Activated naive CD8-positive, alpha-beta T cell treated with anti-CD3 and anti-CD28 coated beads, Interleukin-2, amount 50 U/mL, for 24 hours (primary cell): Measurements from ENCODE around the gene PIP5K1C.

Experiments
- ATAC-seq: fragments of 150-1000 bp; cut with Tn5 transposase; one replicate; pipeline ENCODE4 v1.10.0; 2021
- DNase-seq: peaks from one replicate; pipeline ENCODE4 v3.0.0; 2021
- H3K27ac Mint-ChIP-seq: one replicate; pipeline ENCODE4 v1.8.0; 2021; ENCODE audit warnings: mild to moderate bottlenecking, mixed read lengths
- H3K27me3 Mint-ChIP-seq: one replicate; pipeline ENCODE4 v1.8.0; 2021; ENCODE audit warnings: mixed read lengths
- H3K36me3 Mint-ChIP-seq: one replicate; pipeline ENCODE4 v1.8.0; 2021; ENCODE audit warnings: low read depth, mixed read lengths
- H3K4me1 Mint-ChIP-seq: one replicate; pipeline ENCODE4 v1.8.0; 2021; ENCODE audit warnings: mixed read lengths
- H3K4me3 Mint-ChIP-seq: one replicate; pipeline ENCODE4 v1.8.0; 2021; ENCODE audit warnings: mild to moderate bottlenecking, moderate library complexity, mixed read lengths
- H3K9me3 Mint-ChIP-seq: one replicate; pipeline ENCODE4 v1.8.0; 2021; ENCODE audit warnings: mixed read lengths

Gene PIP5K1C

GRCh38 chr19:3725640-3726310, 25.5 kb upstream of the PIP5K1C start:
- Mint-ChIP-seq H3K27me3 (peaks cover 10% of the 10 kb centered on the region), H3K36me3 (no peaks in the 10 kb centered on the region), H3K27ac (no peak overlapping the region), H3K9me3 (no peaks in the 10 kb centered on the region), H3K4me3 (no peak overlapping the region), H3K4me1 (peaks cover 9% of the 10 kb centered on the region)
- ATAC-seq: no peak
- DNase-seq: no peak

- peaks cover 12% of the 10 kb centered on the region for H3K27me3 Mint-ChIP-seq
- no peak for DNase-seq
- peaks cover 9% of the 10 kb centered on the region for H3K4me1 Mint-ChIP-seq
These were observed 24.9 kb upstream of the PIP5K1C start for GRCh38 chr19:3725121-3725520.

GRCh38 chr19:3723883-3724282, 23.6 kb upstream of the PIP5K1C start:
- H3K27ac Mint-ChIP-seq: no peak overlapping the region
- no peak for ATAC-seq

More at GRCh38 chr19:3725121-3725520, 24.9 kb upstream of the PIP5K1C start:
- Mint-ChIP-seq H3K36me3 (no peaks in the 10 kb centered on the region), H3K4me3 (no peak overlapping the region), H3K27ac (no peak overlapping the region), H3K9me3 (no peaks in the 10 kb centered on the region)
- no peak for ATAC-seq

GRCh38 chr19:3723110-3723488, 22.8 kb upstream of the PIP5K1C start:
- Mint-ChIP-seq H3K27ac (no peak overlapping the region), H3K9me3 (no peaks in the 10 kb centered on the region), H3K4me3 (no peak overlapping the region), H3K4me1 (peaks cover 10% of the 10 kb centered on the region), H3K36me3 (no peaks in the 10 kb centered on the region), H3K27me3 (peaks cover 13% of the 10 kb centered on the region)
- no peak for DNase-seq
- no peak for ATAC-seq

More at GRCh38 chr19:3723883-3724282, 23.6 kb upstream of the PIP5K1C start:
- no peak for DNase-seq
- Mint-ChIP-seq H3K36me3 (no peaks in the 10 kb centered on the region), H3K4me1 (peaks cover 12% of the 10 kb centered on the region), H3K4me3 (no peak overlapping the region), H3K27me3 (peaks cover 13% of the 10 kb centered on the region), H3K9me3 (no peaks in the 10 kb centered on the region)

GRCh38 chr19:3722443-3723109, 22.3 kb upstream of the PIP5K1C start:
- Mint-ChIP-seq H3K4me1 (peaks cover 10% of the 10 kb centered on the region), H3K27ac (no peak overlapping the region), H3K9me3 (no peaks in the 10 kb centered on the region), H3K36me3 (no peaks in the 10 kb centered on the region), H3K4me3 (peak overlapping the region; percentile 29), H3K27me3 (peaks cover 13% of the 10 kb centered on the region)
- ATAC-seq: no peak
- DNase-seq: no peak

- Mint-ChIP-seq H3K9me3 (no peaks in the 10 kb centered on the region), H3K4me1 (peaks cover 10% of the 10 kb centered on the region), H3K4me3 (peak overlapping the region; percentile 49), H3K36me3 (no peaks in the 10 kb centered on the region), H3K27ac (no peak overlapping the region), H3K27me3 (peaks cover 13% of the 10 kb centered on the region)
- DNase-seq (no peak), ATAC-seq (no peak)
These were observed 21.7 kb upstream of the PIP5K1C start for GRCh38 chr19:3721887-3722442.

- Mint-ChIP-seq H3K4me3 (peak overlapping the region; percentile 49), H3K27ac (no peak overlapping the region), H3K4me1 (peaks cover 10% of the 10 kb centered on the region), H3K36me3 (no peaks in the 10 kb centered on the region), H3K27me3 (peaks cover 13% of the 10 kb centered on the region), H3K9me3 (no peaks in the 10 kb centered on the region)
- DNase-seq: peak; percentile 91
- peak; percentile 73 for ATAC-seq
These were observed 21.0 kb upstream of the PIP5K1C start for GRCh38 chr19:3721131-3721886.

- no peak overlapping the region for H3K27ac Mint-ChIP-seq
- no peak overlapping the region for H3K4me3 Mint-ChIP-seq
- H3K9me3 Mint-ChIP-seq: no peaks in the 10 kb centered on the region
- H3K27me3 Mint-ChIP-seq: peaks cover 13% of the 10 kb centered on the region
- DNase-seq (no peak), ATAC-seq (no peak)
- peaks cover 10% of the 10 kb centered on the region for H3K4me1 Mint-ChIP-seq
- no peaks in the 10 kb centered on the region for H3K36me3 Mint-ChIP-seq
These were observed 20.2 kb upstream of the PIP5K1C start for GRCh38 chr19:3720349-3720917.

- Mint-ChIP-seq H3K27me3 (peaks cover 13% of the 10 kb centered on the region), H3K4me3 (no peak overlapping the region), H3K36me3 (no peaks in the 10 kb centered on the region), H3K4me1 (peaks cover 10% of the 10 kb centered on the region), H3K27ac (no peak overlapping the region), H3K9me3 (no peaks in the 10 kb centered on the region)
- ATAC-seq (no peak), DNase-seq (no peak)
These were observed 19.6 kb upstream of the PIP5K1C start for GRCh38 chr19:3719868-3720267.

GRCh38 chr19:3716147-3716668, 15.9 kb upstream of the PIP5K1C start:
- H3K27ac Mint-ChIP-seq: no peak overlapping the region
- H3K27me3 Mint-ChIP-seq: peaks cover 4% of the 10 kb centered on the region

GRCh38 chr19:3712663-3713611, 12.7 kb upstream of the PIP5K1C start:
- DNase-seq (no peak), ATAC-seq (no peak)
- peaks cover 4% of the 10 kb centered on the region for H3K4me1 Mint-ChIP-seq
- no peaks in the 10 kb centered on the region for H3K36me3 Mint-ChIP-seq
- H3K4me3 Mint-ChIP-seq: no peak overlapping the region
- H3K9me3 Mint-ChIP-seq: no peaks in the 10 kb centered on the region
- H3K27me3 Mint-ChIP-seq: peaks cover 6% of the 10 kb centered on the region
- H3K27ac Mint-ChIP-seq: no peak overlapping the region

More at GRCh38 chr19:3716147-3716668, 15.9 kb upstream of the PIP5K1C start:
- H3K36me3 Mint-ChIP-seq: no peaks in the 10 kb centered on the region
- no peaks in the 10 kb centered on the region for H3K9me3 Mint-ChIP-seq
- no peak for ATAC-seq
- H3K4me1 Mint-ChIP-seq: peaks cover 9% of the 10 kb centered on the region
- no peak overlapping the region for H3K4me3 Mint-ChIP-seq
- DNase-seq: no peak

- Mint-ChIP-seq H3K4me3 (no peak overlapping the region), H3K9me3 (no peaks in the 10 kb centered on the region), H3K27ac (no peak overlapping the region), H3K27me3 (peaks cover 7% of the 10 kb centered on the region), H3K4me1 (peaks cover 4% of the 10 kb centered on the region), H3K36me3 (no peaks in the 10 kb centered on the region)
- DNase-seq (no peak), ATAC-seq (no peak)
These were observed 10.1 kb upstream of the PIP5K1C start for GRCh38 chr19:3710265-3710812.

GRCh38 chr19:3708207-3708931, 8.1 kb upstream of the PIP5K1C start, which contains the start of gene TJP3:
Gene TJP3, plus strand, starts transcription at chr19:3708384. Its CDS starts 20,049 bp downstream, at chr19:3728433.
- Mint-ChIP-seq H3K27me3 (peaks cover 7% of the 10 kb centered on the region), H3K4me3 (no peak within 1 kb of the TSS), H3K27ac (no peak within 1 kb of the TSS), H3K36me3 (no peaks in the 10 kb centered on the region), H3K9me3 (no peaks in the 10 kb centered on the region), H3K4me1 (peaks cover 4% of the 10 kb centered on the region)
- ATAC-seq (no peak), DNase-seq (no peak)
